Lung microvascular endothelial cell (primary cell): ENCODE measurements around the gene ACVR1B. TPM values are rescaled to one million over a fixed set of nuclear protein-coding genes. Genes with fewer than 3 reads are reported as not detected.

Source experiments
- DNase-seq, 2 donors: peaks; one replicate each; pipeline versions ENCODE4 v3.0.0 to v3.0.0-alpha.2; 2010; ENCODE audit warnings: low read depth in 2 of 2
- total RNA-seq: library from RNA; depleted of rRNA; stranded (reverse); fragments of >200 nt; gene quantifications from 2 replicates; pipeline ENCODE4 v1.2.1, GENCODE V29; 2014

ACVR1B gene
- total RNA-seq, 1 donor from 2014 or later = 15.1 TPM

- DNase-seq = peak in 1 of 2 donors; percentile 38
Measured at GRCh38 chr12:52043386-52044212, 92.1 kb downstream of the ACVR1B start.

- DNase-seq = peak; percentile 78 to 85
Measured at GRCh38 chr12:52044292-52044983, 92.9 kb downstream of the ACVR1B start.

- DNase-seq = peak in 1 of 2 donors; percentile 42
Measured at GRCh38 chr12:52045794-52046199, 94.3 kb downstream of the ACVR1B start.

Other genes starting within 250 kb of the ACVR1B start
- 0.44 and 0.79 TPM in 2 replicates for gene FIGNL2, start 103.0 kb upstream of the ACVR1B start, total RNA-seq
- gene ANKRD33, start 63.6 kb upstream of the ACVR1B start, total RNA-seq = 0.22 TPM in 1 of 2 replicates, not detected in the other
- 293 and 393 TPM in 2 replicates for gene ACVRL1, start 44.2 kb upstream of the ACVR1B start, total RNA-seq
- gene TAMALIN, start 55.2 kb downstream of the ACVR1B start, total RNA-seq = 17.9 and 26.4 TPM in 2 replicates
- 0.65 and 2.0 TPM in 2 replicates for gene NR4A1, start 99.7 kb downstream of the ACVR1B start, total RNA-seq
- gene ATG101, start 118.3 kb downstream of the ACVR1B start, total RNA-seq = 41.8 and 66.5 TPM in 2 replicates
- under 0.01 TPM in 1 of 2 replicates, not detected in the other for gene SMIM41, start 128.0 kb downstream of the ACVR1B start, total RNA-seq
- 0.20 and 0.65 TPM in 2 replicates for gene KRT80, start 240.3 kb downstream of the ACVR1B start, total RNA-seq